Measurements from ENCODE around the gene ARL9. TPM values are rescaled to one million over a fixed set of nuclear protein-coding genes. Genes with fewer than 3 reads are reported as not detected.

The ARL9 gene
- total and polyA plus RNA-seq, 9 of the 15 experiments (the other 6 are each of a cell fraction or from before 2014, with no cell fraction given), result 0.10 to 0.15 (median 0.11) TPM; not detected in 6

GRCh38 chr4:56530269-56531148, 24.9 kb downstream of the ARL9 start (continued):
- TF ChIP-seq HMGXB4 (CRISPR knock-in tag; IDR thresholded peaks at IDR 0.05) (no peak), ZNF12 (CRISPR knock-in tag; IDR thresholded peaks at IDR 0.05) (no peak), BACH1 (tag; IDR thresholded peaks at IDR 0.05) (no peak), KLF1 (tag; IDR thresholded peaks at IDR 0.05) (no peak), SFPQ (IDR thresholded peaks at IDR 0.05; ENCODE audit: low read depth, low read length) (no peak), MXI1 (IDR thresholded peaks at IDR 0.05; ENCODE audit: low read depth, low read length) (peak; percentile 31; the same call in 1 of the 2 replicates), E4F1 (CRISPR knock-in tag; IDR thresholded peaks at IDR 0.05; ENCODE audit: borderline replicate concordance) (no peak), TGIF2 (CRISPR knock-in tag; IDR thresholded peaks at IDR 0.05) (no peak), ZNF280A (IDR thresholded peaks at IDR 0.05; ENCODE audit: low read depth, partially characterized antibody) (no peak), ETS2 (tag; IDR thresholded peaks at IDR 0.05; ENCODE audit: borderline replicate concordance, poor library complexity, severe bottlenecking) (no peak), ILF3 (IDR thresholded peaks at IDR 0.05; ENCODE audit: borderline replicate concordance) (no peak), NR2C2 (CRISPR knock-in tag; IDR thresholded peaks at IDR 0.05) (peak; percentile 44; the same call in 1 of the 2 replicates), NR2C2 (tag; IDR thresholded peaks at IDR 0.05) (peak; percentile 91)
- TF ChIP-seq, protein P1, sequence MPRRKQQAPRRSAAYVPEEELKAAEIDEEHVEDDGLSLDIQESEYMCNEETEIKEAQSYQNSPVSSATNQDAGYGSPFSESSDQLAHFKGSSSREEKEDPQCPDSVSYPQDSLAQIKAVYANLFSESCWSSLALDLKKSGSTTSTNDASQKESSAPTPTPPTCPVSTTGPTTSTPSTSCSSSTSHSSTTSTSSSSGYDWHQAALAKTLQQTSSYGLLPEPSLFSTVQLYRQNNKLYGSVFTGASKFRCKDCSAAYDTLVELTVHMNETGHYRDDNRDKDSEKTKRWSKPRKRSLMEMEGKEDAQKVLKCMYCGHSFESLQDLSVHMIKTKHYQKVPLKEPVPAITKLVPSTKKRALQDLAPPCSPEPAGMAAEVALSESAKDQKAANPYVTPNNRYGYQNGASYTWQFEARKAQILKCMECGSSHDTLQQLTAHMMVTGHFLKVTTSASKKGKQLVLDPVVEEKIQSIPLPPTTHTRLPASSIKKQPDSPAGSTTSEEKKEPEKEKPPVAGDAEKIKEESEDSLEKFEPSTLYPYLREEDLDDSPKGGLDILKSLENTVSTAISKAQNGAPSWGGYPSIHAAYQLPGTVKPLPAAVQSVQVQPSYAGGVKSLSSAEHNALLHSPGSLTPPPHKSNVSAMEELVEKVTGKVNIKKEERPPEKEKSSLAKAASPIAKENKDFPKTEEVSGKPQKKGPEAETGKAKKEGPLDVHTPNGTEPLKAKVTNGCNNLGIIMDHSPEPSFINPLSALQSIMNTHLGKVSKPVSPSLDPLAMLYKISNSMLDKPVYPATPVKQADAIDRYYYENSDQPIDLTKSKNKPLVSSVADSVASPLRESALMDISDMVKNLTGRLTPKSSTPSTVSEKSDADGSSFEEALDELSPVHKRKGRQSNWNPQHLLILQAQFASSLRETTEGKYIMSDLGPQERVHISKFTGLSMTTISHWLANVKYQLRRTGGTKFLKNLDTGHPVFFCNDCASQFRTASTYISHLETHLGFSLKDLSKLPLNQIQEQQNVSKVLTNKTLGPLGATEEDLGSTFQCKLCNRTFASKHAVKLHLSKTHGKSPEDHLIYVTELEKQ (CRISPR knock-in tag; IDR thresholded peaks at IDR 0.05), result no peak

Data from K562 (cell line).